Sigmoid colon (tissue), 4 donors: ENCODE measurements around the gene HRH1.

Experiments used
- EP300 ChIP-seq, 4 donors: sonication (generic); formaldehyde crosslinking; IDR thresholded peaks; one replicate each; pipeline ENCODE4 v1.6.1; 2017; ENCODE audit warnings: antibody characterized with exemption in 4 of 4
- POLR2A ChIP-seq, 2 donors: fragments of 450-650 bp; IDR thresholded peaks; one replicate each; pipeline ENCODE4 v1.6.1; 2016; ENCODE audit warnings: antibody characterized with exemption in 2 of 2, mild to moderate bottlenecking in 2 of 2, moderate library complexity in 2 of 2
- POLR2AphosphoS5 ChIP-seq, 4 donors: sonication (generic); formaldehyde crosslinking; IDR thresholded peaks; one replicate each; pipeline ENCODE4 v1.6.1; 2017; ENCODE audit warnings: antibody characterized with exemption in 4 of 4
- TF ChIP-seq, protein P1 (sequence below), 4 experiments: fragments of 450-650 bp in 3 of 4; fragments of 200-600 bp in 1 of 4; IDR thresholded peaks; one replicate each; pipeline ENCODE4 v1.5.1; 2016 to 2019; ENCODE audit warnings: antibody characterized with exemption in 4 of 4, mild to moderate bottlenecking in 3 of 4, moderate library complexity in 2 of 4

DNA sequence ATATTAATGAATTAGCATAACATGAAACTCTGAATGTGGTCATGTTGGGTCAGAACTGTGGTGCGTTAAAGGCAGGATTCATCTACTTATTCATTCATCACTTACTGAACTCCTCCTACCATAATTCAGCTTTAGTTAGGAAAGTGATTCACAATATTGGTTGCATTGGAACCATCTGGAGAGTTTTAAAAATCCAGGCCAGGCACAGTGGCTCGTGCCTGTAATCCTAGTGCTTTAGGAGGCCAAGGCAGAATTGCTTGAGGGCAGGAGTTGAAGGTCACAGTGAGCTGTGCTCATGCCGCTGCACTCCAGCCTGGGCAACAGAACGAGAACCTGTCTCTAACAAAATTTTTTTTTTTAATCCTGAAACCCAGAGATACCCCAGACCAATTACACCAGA is 73.7 kb downstream of the HRH1 start:
- TF ChIP-seq, protein P1, sequence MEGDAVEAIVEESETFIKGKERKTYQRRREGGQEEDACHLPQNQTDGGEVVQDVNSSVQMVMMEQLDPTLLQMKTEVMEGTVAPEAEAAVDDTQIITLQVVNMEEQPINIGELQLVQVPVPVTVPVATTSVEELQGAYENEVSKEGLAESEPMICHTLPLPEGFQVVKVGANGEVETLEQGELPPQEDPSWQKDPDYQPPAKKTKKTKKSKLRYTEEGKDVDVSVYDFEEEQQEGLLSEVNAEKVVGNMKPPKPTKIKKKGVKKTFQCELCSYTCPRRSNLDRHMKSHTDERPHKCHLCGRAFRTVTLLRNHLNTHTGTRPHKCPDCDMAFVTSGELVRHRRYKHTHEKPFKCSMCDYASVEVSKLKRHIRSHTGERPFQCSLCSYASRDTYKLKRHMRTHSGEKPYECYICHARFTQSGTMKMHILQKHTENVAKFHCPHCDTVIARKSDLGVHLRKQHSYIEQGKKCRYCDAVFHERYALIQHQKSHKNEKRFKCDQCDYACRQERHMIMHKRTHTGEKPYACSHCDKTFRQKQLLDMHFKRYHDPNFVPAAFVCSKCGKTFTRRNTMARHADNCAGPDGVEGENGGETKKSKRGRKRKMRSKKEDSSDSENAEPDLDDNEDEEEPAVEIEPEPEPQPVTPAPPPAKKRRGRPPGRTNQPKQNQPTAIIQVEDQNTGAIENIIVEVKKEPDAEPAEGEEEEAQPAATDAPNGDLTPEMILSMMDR (IDR thresholded peaks at IDR 0.05): no peak
- TF ChIP-seq POLR2A (IDR thresholded peaks at IDR 0.05) (no peak), EP300 (IDR thresholded peaks at IDR 0.05) (no peak), POLR2AphosphoS5 (IDR thresholded peaks at IDR 0.05) (no peak)
